ENCODE data around the gene C1S. TPM values are rescaled to one million over a fixed set of nuclear protein-coding genes. Genes with fewer than 3 reads are reported as not detected.
A peak's percentile ranks its signal among the peaks of the same experiment; 100 is the strongest.

The C1S gene
- total RNA-seq, 4 donors from 2014 or later: 137 to 470 (median 255) TPM

- Histone ChIP-seq H3K27ac (no peak overlapping the region), H3K4me1 (peaks cover 0 to 6% of the 10 kb centered on the region in 2 donors), H3K9me3 (no peaks in the 10 kb centered on the region), H3K27me3 (no peaks in the 10 kb centered on the region), H3K4me3 (replicated peaks in 1 of 3) (no peak overlapping the region), H3K36me3 (no peaks in the 10 kb centered on the region)
- peak in 1 of 2 donors; percentile 35 for DNase-seq
- intact Hi-C loops (cut with DNase I): loop anchor here (5.0 kb wide), 1 partner anchor 166 kb away; no protein-coding TSS in a partner anchor
- TF ChIP-seq CTCF (IDR thresholded peaks at IDR 0.05): peak; percentile 65 to 79 (median 73)
- no peak for TF ChIP-seq POLR2A (IDR thresholded peaks at IDR 0.05)
- 33 to 35% methylated on average over 3 to 5 of the region's 5 CpGs for WGBS, 2 donors
Observed at GRCh38 chr12:7113389-7113871, 52.9 kb downstream of the C1S start.

GRCh38 chr12:7114008-7114407 is 53.5 kb downstream of the C1S start:
- intact Hi-C loops (cut with DNase I): loop anchor here (5.0 kb wide), 1 partner anchor 167 kb away; no protein-coding TSS in a partner anchor
- no peaks in the 10 kb centered on the region for H3K36me3 ChIP-seq
- no peak overlapping the region for H3K4me3 ChIP-seq (replicated peaks in 1 of 3)
- no peak for DNase-seq
- no peaks in the 10 kb centered on the region for H3K27me3 ChIP-seq
- H3K4me1 ChIP-seq: peaks cover 0 to 6% of the 10 kb centered on the region in 2 donors
- H3K27ac ChIP-seq: no peak overlapping the region
- TF ChIP-seq CTCF (IDR thresholded peaks at IDR 0.05) (no peak), POLR2A (IDR thresholded peaks at IDR 0.05) (no peak)
- WGBS, 2 donors: 88 to 92% methylated on average over 11 of the region's 11 CpGs
- no peaks in the 10 kb centered on the region for H3K9me3 ChIP-seq

GRCh38 chr12:7114851-7115250 is 54.3 kb downstream of the C1S start:
- Histone ChIP-seq H3K4me1 (no peaks in the 10 kb centered on the region), H3K27ac (no peak overlapping the region), H3K4me3 (replicated peaks in 1 of 3) (no peak overlapping the region), H3K9me3 (no peaks in the 10 kb centered on the region), H3K27me3 (no peaks in the 10 kb centered on the region), H3K36me3 (no peaks in the 10 kb centered on the region)
- TF ChIP-seq CTCF (IDR thresholded peaks at IDR 0.05) (no peak), POLR2A (IDR thresholded peaks at IDR 0.05) (no peak)
- DNase-seq: no peak
- 87 to 91% methylated on average over 6 of the region's 6 CpGs for whole genome bisulfite sequencing, 2 donors
- intact Hi-C loops (cut with DNase I): loop anchor here (5.0 kb wide), 1 partner anchor 168 kb away; no protein-coding TSS in a partner anchor

- no peak overlapping the region for H3K27ac ChIP-seq
- TF ChIP-seq CTCF (IDR thresholded peaks at IDR 0.05): no peak
- TF ChIP-seq POLR2A (IDR thresholded peaks at IDR 0.05): no peak
- H3K4me1 ChIP-seq: no peaks in the 10 kb centered on the region
- H3K27me3 ChIP-seq: no peaks in the 10 kb centered on the region
- no peaks in the 10 kb centered on the region for H3K9me3 ChIP-seq
- no peak for DNase-seq
- WGBS, 2 donors: 81% methylated on average over 3 of the region's 3 CpGs
- H3K36me3 ChIP-seq: no peaks in the 10 kb centered on the region
- H3K4me3 ChIP-seq (replicated peaks in 1 of 3): no peak overlapping the region
- intact Hi-C loops (cut with DNase I): no loop called here
Observed at GRCh38 chr12:7116196-7116595, 55.7 kb downstream of the C1S start.

GRCh38 chr12:7116916-7117315 is 56.4 kb downstream of the C1S start:
- TF ChIP-seq CTCF (IDR thresholded peaks at IDR 0.05) (no peak), POLR2A (IDR thresholded peaks at IDR 0.05) (no peak)
- 90 to 92% methylated on average over 9 of the region's 9 CpGs for WGBS, 2 donors
- intact Hi-C loops (cut with DNase I): no loop called here

More at GRCh38 chr12:7116916-7117315, 56.4 kb downstream of the C1S start:
- Histone ChIP-seq H3K27ac (no peak overlapping the region), H3K36me3 (no peaks in the 10 kb centered on the region), H3K4me1 (no peaks in the 10 kb centered on the region), H3K9me3 (no peaks in the 10 kb centered on the region), H3K27me3 (no peaks in the 10 kb centered on the region), H3K4me3 (replicated peaks in 1 of 3) (no peak overlapping the region)
- DNase-seq: no peak
